Retinal pigment epithelial cell (primary cell): Measurements from ENCODE around the gene CFAP92.

Experiments
- DNase-seq: peaks from one replicate; pipeline ENCODE4 v3.0.0-alpha.2; 2010; ENCODE audit warnings: low read depth
- H3K4me3 ChIP-seq: 2 replicates; pipeline ENCODE4 v1.5.1; 2011; ENCODE audit warnings: mild to moderate bottlenecking, low read length, control low read depth, moderate library complexity
- TF ChIP-seq, protein P1 (sequence below): conservative IDR thresholded peaks from 2 replicates; pipeline ENCODE4 v1.5.1; 2011; ENCODE audit warnings: low read depth, low read length, control low read depth, inconsistent platforms

The CFAP92 gene

DNA sequence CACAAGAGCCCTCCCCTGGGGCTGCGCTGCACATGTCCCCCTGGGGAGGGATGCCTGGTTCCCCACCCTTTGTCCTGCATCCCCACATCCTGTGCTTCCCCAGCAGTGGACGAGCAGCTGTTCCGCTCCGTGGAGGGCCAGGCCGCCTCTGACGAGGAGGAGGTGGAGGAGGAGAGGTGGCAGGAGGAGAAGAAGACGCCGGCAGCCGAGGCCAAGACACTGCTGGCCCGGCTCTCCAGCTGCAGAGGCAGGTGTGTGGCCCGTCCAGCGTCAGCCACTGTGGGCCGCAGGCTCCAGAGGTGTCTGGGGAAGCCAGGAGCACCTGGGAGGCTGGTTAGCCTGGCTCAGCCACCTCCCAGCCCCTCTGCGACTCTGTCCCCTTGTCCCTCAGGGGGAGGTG, 38.8 kb upstream of the CFAP92 start:
- H3K4me3 ChIP-seq = no peak overlapping the region
- DNase-seq = no peak
- TF ChIP-seq, protein P1, sequence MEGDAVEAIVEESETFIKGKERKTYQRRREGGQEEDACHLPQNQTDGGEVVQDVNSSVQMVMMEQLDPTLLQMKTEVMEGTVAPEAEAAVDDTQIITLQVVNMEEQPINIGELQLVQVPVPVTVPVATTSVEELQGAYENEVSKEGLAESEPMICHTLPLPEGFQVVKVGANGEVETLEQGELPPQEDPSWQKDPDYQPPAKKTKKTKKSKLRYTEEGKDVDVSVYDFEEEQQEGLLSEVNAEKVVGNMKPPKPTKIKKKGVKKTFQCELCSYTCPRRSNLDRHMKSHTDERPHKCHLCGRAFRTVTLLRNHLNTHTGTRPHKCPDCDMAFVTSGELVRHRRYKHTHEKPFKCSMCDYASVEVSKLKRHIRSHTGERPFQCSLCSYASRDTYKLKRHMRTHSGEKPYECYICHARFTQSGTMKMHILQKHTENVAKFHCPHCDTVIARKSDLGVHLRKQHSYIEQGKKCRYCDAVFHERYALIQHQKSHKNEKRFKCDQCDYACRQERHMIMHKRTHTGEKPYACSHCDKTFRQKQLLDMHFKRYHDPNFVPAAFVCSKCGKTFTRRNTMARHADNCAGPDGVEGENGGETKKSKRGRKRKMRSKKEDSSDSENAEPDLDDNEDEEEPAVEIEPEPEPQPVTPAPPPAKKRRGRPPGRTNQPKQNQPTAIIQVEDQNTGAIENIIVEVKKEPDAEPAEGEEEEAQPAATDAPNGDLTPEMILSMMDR = no peak

DNA sequence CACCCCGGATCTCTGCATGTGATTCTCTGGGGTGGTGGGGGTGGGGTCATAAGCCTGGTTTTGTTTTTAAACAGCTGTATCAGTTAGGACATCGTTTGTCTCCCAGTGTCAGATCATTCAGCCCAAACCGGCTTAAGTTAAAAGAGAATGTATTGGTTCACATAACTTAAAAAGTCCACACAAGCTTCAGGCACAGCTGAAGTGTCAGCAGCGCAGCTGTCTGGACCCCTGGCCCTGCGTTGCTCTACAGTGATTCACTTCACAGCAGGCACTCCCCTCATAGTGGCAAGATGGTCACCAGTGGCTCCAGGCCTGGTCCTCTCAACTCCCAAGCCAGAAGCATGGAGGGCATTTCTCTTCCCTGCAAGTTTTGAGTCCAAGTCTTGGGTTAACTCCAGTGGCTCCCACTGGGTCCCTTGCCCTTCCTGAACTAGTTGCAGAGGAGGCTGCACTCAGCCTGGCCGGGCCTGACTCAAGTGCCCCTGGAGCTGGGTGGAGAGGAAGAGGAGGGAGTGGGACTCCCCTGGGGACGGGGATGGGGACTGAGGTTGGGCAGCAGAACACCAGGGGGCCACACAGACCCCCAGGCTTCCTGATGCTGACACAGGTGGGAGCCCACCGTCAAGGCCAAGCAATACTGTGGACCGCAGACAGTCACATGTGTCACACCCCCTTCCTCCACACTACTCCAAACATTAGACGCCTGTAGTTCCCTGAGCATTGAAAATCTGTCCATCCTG, 37.8 kb upstream of the CFAP92 start:
- no peak for DNase-seq
- TF ChIP-seq, protein P1 = no peak
- no peak overlapping the region for H3K4me3 ChIP-seq

DNA sequence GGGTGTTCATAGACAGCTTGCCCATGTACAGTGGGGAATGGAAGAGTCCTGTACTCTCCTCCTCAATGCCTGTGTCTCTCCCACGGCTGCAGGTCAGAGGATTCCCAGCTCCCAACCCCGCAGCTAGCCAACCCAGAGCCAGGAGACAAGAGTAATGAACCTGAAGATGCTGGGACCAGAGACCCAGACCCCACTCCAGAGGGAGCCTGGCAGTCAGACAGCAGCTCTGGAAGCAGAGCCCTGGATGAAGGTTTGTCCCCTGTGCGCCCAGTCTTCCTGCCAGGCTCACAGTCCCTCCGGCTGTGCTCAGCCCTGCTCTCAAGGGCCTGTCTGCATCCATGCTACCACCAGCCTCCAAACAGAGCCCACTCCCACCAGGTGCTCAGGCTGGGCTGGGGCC, 36.7 kb upstream of the CFAP92 start:
- TF ChIP-seq, protein P1 = no peak
- no peak for DNase-seq
- no peak overlapping the region for H3K4me3 ChIP-seq

- DNase-seq = no peak
- TF ChIP-seq, protein P1 = no peak
Observed at GRCh38 chr3:129028866-129029265, 35.0 kb upstream of the CFAP92 start.

GRCh38 chr3:129027544-129027880, 33.6 kb upstream of the CFAP92 start:
- H3K4me3 ChIP-seq = peak overlapping the region; percentile 38
- DNase-seq = no peak
- TF ChIP-seq, protein P1 = no peak

More at GRCh38 chr3:129028866-129029265, 35.0 kb upstream of the CFAP92 start:
- no peak overlapping the region for H3K4me3 ChIP-seq

DNA sequence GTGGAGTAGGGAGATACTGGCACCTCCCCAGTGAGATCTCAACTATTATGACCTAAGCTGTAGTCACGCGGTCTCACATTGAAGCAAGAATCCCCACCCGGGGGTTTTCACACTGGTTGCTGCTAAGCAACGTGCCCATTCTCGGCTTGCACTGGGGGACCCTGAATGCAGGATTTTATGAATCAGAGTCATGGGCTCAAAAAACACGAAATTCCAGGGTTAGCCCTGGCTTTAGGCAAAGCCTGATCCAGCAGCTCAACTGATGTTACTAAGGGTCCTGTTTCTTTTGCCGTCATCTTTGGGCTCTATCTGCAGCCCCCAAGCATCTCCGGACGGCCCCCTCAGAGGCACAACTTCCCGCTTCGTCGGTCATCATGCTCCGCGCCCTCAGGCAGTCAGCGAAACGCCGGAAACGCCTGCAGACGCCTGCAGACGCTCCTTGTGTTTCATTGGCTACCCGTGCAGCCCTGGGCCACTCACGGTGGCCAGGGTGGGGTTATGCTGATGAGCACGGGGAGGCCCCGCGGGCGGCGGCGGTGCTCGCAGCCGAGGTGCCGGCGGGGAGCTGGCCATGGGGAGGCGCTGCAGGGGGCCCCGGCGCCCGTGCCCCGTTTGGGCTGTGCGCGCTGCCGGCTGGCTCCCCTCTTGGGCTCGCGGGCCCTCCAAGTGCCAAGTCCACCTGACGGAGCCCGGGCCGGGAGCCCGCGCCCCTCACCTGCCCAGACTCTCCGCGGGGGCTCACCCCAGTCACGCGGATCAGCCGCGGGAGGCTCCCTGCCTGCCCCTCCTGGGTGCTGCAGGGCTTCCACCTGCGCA, 33.1 kb upstream of the CFAP92 start:
- DNase-seq = peak; percentile 62
- TF ChIP-seq, protein P1 = no peak
- peak overlapping the region; percentile 38 for H3K4me3 ChIP-seq
